Activated CD8-positive, alpha-beta memory T cell treated with anti-CD3 and anti-CD28 coated beads for 24 hours (primary cell): ENCODE measurements around the gene POLR2E.

ENCODE experiments used
- DNase-seq: peaks from one replicate; pipeline ENCODE4 v3.0.0-alpha.2; 2020

Gene POLR2E

DNA sequence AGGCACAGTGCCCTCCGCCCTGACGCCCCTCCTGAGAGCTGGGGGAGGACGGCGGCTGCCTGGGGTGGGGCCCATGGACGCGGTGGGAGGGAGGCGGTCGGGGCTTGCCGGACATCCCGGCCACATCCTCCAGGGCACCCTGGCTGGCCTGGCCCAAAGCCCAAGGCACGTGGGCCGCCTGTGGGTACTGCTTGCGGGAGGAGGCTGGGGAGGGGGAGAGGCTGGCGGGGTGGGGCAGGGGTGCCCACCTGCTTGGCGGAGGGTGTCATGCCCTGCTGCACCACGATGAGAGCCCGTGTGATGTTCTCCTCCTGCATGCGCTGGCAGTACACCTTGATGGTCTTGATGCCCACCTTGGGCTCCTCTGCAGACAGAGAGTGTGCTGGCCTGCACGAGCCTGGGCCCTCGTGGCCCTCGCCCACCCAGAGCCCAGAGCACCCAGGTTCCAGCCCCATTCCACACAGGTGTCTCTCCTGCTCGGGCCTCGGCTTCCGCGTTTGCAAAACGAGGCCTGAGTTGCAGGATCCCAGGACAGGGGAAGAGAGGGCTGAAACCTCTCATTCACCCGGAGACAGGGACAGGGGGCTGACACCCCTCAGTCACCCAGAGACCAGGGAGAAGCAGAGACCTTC lies 3.5 kb downstream of the POLR2E start:
- no peak for DNase-seq

GRCh38 chr19:1090731-1091543 lies 4.2 kb downstream of the POLR2E start:
- DNase-seq = peak; percentile 80

GRCh38 chr19:1089891-1090290 lies 5.3 kb downstream of the POLR2E start:
- peak; percentile 77 for DNase-seq

DNA sequence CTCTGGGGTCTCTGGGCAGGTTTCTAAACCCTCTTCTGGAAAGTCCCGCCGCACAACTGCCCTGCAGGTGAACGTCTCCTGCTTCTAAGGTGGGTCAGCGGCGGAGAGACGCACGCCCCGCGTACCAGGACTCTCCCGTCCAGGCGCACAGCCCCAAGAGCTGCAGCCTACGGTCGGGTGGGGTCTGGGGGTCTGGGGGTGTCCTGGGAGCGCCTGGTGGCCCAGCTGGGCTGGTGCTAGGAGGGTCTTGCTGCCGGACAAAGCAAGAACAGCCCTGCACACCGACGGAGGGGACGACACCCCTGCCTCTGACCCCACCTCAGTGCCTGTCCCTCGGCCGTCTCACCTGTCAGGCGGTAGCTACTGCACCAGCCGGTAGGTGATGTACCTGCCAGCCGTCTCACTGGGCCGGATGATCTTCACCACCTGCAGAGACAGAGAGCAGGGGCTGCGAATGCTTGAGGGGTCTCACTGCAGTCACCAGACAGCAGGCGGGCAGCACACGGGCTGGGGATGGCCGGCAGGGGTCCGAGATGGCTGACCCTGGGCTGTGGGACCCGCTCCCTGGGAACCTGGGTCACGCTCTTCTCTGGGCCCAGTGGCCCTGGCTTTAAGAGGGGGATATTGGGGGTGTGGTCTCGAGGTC lies 5.9 kb downstream of the POLR2E start:
- DNase-seq = no peak

- DNase-seq = no peak
These were observed 6.7 kb downstream of the POLR2E start for GRCh38 chr19:1088416-1089010.

- no peak for DNase-seq
These were observed 7.3 kb downstream of the POLR2E start for GRCh38 chr19:1087813-1088415.

DNA sequence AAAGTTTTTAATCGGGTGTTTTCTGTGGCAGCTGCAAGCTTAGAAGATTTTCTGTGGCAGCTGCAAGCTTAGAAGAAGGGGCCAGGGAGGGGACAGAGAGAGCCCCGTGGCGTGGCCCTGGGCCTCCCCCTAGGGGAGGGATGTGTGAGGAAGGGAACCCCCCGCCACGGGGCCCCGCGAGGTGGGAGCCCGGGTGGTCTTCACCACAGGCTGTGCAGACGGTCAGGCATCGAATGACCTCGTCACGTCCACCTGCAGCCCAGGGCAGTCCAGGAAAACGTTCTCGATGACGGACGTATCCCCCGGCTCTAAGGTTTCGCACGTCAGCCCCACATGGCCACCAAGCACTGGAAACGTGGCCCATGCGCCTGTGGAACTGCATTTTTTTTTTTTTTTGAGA lies 8.6 kb downstream of the POLR2E start:
- no peak for DNase-seq

GRCh38 chr19:1085676-1086442 lies 9.3 kb downstream of the POLR2E start:
- DNase-seq = no peak

DNA sequence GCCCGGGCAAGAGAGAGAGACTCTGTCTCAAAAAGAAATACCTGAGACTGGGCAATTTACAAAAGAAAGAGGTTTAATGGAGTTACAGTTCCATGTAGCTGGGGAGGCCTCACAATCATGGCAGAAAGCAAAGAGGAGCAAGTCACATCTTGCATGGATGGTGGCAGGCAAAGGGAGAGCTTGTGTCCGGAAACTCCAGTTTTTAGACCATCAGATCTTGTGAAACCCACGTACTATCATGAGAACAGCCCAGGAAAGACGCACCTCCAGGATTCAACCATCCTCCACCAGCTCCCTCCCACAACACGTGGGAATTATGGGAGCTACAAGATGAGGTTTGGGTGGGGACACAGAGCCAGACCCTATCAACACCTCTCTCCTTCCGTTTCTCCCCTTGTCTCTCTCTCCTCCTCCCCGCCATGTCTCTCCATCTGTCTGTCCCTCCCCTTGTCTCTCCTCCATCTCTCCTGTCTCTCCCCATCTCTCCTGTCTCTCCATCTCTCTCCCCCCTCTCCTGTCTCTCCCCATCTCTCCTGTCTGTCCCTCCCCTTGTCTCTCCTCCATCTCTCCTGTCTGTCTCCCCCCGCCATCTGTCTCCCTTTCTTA lies 10.0 kb downstream of the POLR2E start:
- no peak for DNase-seq

DNA sequence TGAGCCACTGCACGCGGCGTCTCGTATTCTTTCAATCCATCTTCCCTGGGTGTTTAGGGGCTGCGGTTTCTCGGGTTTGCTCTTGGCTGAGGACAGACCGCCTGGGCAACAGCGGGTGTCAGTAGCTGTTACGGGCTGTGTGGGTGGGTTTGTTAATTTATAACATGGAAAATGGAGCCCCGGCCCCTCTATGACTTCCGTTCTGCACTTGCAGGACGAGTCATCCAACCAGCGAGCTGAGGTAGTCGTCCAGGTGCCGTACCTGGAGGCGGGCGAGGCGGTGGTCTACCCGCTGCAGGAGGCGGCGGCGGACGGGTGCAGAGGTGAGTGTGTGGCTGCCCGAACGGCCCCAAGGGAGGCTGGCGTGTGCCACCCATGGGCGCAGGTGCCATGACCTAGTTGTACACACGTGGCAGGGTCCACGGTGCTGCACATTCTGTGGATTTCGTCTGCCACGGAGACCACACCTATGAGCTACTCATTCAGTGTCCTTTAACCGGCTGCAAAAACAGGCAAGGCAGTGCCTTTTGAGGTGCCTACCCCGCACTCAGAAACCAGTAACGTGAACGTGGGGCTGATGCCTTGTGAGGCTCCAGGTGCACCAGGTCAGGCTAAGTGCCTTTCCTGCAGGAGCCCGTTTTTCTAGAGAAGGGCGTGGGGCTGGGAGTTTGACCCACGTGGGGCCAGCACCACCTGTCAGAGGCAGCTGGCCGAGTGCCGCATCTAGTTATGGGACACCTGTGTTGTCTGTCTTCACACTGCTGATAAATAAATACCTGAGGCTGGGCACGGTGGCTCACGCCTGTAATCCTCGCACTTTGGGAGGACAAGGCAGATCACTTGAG lies 10.9 kb downstream of the POLR2E start:
- DNase-seq = no peak

GRCh38 chr19:1082928-1083816 lies 12.0 kb downstream of the POLR2E start:
- DNase-seq = no peak

DNA sequence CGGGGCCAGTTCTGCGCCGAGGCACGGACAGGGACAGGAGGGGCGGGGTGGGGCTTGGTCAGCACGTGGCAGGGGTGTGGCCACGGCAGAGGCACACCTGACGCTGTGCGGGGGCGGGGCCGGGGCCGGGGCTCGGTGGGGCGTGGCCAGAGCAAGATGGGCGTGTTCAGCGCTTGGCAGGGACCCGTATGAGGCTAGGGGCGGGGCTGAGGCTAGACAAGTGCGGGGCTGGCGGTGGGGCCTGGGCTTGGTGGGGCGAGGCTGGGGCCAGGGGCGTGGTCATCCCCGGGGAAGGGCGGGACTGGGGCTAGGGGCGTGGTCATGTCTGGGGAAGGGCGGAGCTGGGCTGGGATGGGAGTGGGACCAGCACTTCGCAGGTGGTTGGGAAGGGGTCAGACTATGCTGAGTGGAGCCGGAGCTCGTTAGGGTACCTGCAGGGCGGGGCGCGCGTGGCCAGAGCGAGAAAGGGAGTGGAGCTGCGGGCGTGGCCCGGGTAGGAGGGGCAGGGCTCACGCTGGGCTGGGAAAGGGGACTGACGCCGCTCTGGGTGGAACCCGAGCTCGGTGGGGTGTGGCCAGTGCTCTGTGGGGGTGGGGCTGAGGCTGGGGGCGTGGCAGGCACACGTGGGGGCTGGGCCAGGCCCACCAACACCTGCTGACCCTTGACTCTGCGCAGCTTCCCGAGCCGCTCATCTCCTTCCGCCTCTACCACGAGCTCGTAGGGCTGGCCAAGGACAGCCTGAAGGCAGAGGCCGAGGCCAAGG lies 12.8 kb downstream of the POLR2E start:
- DNase-seq = peak; percentile 82

GRCh38 chr19:1081301-1082164 lies 13.6 kb downstream of the POLR2E start:
- DNase-seq = peak; percentile 63

DNA sequence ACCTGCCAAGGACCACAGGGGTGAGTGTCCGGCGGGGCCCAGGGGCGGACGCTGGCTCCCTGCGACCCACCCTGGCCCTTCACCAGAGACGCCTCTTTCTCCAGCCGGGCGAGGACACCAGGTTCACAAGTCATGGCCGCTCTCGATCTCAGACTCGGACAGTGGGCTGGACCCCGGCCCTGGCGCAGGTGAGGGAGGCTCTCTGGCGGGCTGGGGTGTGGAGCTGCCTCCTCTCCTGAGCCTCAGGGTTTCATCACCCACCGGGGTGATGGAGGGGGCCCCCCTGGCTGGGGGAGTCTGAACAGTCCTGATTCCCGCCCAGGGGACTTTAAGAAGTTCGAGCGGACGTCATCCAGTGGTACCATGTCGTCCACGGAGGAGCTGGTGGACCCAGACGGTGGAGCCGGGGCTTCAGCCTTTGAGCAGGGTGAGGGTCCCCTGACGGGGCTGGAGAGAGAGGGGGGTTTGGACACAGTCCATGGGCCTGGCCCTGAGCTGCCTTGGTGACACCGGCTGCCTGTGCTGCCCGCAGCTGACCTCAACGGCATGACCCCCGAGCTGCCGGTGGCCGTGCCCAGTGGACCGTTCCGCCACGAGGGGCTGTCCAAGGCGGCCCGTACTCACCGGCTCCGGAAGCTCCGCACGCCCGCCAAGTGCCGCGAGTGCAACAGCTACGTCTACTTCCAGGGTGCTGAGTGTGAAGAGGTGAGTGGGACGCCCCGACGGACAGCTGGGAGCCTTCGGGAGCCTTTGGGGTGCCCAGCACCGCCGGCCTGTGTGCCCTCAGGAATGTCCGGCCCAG lies 14.6 kb downstream of the POLR2E start:
- no peak for DNase-seq

DNA sequence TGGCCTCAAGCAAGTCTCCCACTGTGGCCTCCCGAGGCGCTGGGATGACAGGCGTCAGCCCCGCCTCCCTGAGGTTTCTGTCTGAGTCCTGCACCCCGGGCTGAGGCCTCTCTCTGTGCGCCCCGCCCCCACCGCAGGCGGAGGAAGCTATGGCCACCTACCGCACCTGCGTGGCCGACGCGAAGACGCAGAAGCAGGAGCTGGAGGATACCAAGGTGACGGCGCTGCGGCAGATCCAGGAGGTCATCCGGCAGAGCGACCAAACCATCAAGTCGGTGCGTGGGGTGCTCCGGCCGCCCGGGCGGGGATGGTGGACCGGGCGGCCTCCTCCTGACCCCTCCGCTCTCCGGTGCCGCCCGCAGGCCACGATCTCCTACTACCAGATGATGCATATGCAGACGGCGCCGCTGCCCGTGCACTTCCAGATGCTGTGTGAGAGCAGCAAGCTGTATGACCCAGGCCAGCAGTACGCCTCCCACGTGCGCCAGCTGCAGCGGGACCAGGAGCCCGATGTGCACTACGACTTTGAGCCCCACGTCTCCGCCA lies 15.5 kb downstream of the POLR2E start:
- peak; percentile 86 for DNase-seq

GRCh38 chr19:1076951-1077350 lies 18.2 kb downstream of the POLR2E start:
- peak; percentile 93 for DNase-seq

DNA sequence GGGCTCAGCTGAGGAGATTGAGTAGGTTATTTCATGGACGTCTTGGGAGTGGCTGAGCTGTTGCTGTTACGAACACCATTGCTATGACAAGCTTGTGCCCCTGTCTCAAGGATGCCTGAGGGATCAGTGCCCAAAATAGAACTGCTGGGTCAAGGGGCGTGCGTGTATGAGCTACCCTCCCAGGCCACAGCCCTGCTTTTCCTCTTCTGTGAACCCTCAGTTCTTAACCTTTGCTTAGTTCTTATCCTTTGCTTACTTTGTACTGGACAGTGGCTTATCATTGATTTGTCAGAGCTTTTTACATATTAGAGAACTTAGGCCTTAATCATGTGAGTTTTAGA lies 19.2 kb downstream of the POLR2E start:
- peak; percentile 67 for DNase-seq
